ENCODE measurements around the gene C10orf88. TPM values are rescaled to one million over a fixed set of nuclear protein-coding genes. Genes with fewer than 3 reads are reported as not detected.

C10orf88 gene
- total and polyA plus RNA-seq, 8 donors = 1.7 to 17.1 (median 3.6) TPM

- Histone ChIP-seq H3K27ac (no peak overlapping the region), H3K4me1 (peaks cover 0 to 43% (median 24%) of the 10 kb centered on the region in 4 donors), H3K36me3 (peaks cover 12 to 46% (median 43%) of the 10 kb centered on the region in 4 donors), H3K27me3 (no peaks in the 10 kb centered on the region), H3K4me3 (no peak overlapping the region), H3K9me3 (no peaks in the 10 kb centered on the region)
- DNase-seq = no peak
- TF ChIP-seq EP300 (IDR thresholded peaks at IDR 0.05) = no peak
- no peak for TF ChIP-seq POLR2AphosphoS5 (IDR thresholded peaks at IDR 0.05)
- TF ChIP-seq, protein P1, sequence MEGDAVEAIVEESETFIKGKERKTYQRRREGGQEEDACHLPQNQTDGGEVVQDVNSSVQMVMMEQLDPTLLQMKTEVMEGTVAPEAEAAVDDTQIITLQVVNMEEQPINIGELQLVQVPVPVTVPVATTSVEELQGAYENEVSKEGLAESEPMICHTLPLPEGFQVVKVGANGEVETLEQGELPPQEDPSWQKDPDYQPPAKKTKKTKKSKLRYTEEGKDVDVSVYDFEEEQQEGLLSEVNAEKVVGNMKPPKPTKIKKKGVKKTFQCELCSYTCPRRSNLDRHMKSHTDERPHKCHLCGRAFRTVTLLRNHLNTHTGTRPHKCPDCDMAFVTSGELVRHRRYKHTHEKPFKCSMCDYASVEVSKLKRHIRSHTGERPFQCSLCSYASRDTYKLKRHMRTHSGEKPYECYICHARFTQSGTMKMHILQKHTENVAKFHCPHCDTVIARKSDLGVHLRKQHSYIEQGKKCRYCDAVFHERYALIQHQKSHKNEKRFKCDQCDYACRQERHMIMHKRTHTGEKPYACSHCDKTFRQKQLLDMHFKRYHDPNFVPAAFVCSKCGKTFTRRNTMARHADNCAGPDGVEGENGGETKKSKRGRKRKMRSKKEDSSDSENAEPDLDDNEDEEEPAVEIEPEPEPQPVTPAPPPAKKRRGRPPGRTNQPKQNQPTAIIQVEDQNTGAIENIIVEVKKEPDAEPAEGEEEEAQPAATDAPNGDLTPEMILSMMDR (IDR thresholded peaks at IDR 0.05) = no peak
- no peak for TF ChIP-seq POLR2A (IDR thresholded peaks at IDR 0.05)
- intact Hi-C loops (cut with DNase I; ENCODE audit: low total_unique reads) = no loop called here
- 90 to 98% (median 98%) methylated on average over 3 of the region's 3 CpGs for WGBS, 5 donors
These were observed 44.9 kb upstream of the C10orf88 start for GRCh38 chr10:122998934-122999333.

DNA sequence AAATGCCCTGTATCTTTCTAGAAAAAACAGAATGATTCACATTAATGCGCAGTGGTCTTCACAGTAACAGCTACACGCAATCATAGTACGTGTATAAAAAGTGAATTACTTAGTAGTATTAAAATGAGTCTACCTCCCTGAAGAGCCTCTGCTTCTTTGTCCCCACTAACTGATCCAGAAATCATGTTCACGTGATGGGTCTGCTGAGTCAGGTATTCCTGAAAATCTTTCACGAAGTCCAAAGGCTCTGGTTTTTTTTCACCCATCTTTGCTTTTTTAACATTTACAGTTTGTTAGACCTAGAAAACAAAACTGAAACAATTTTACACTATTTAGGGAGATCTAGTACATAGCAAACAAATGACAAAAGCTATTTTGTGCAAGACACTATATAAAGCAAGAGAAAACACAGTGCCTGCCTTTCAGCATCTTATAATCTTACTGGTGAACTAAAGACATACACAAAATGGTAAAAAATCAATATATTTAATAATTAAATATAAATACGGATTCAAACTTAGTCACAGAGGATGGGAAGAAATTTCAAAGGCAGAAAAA is 44.4 kb upstream of the C10orf88 start:
- intact Hi-C loops (cut with DNase I; ENCODE audit: low total_unique reads) = no loop called here
- Histone ChIP-seq H3K36me3 (peaks cover 16 to 51% (median 48%) of the 10 kb centered on the region in 4 donors), H3K4me3 (no peak overlapping the region), H3K27me3 (no peaks in the 10 kb centered on the region), H3K27ac (no peak overlapping the region), H3K4me1 (peaks cover 0 to 38% (median 22%) of the 10 kb centered on the region in 4 donors), H3K9me3 (no peaks in the 10 kb centered on the region)
- no peak for DNase-seq
- TF ChIP-seq, protein P1 (IDR thresholded peaks at IDR 0.05) = no peak
- TF ChIP-seq POLR2A (IDR thresholded peaks at IDR 0.05) (no peak), EP300 (IDR thresholded peaks at IDR 0.05) (no peak), POLR2AphosphoS5 (IDR thresholded peaks at IDR 0.05) (no peak)
- 85 to 92% (median 89%) methylated on average over 6 of the region's 6 CpGs for WGBS, 5 donors

DNA sequence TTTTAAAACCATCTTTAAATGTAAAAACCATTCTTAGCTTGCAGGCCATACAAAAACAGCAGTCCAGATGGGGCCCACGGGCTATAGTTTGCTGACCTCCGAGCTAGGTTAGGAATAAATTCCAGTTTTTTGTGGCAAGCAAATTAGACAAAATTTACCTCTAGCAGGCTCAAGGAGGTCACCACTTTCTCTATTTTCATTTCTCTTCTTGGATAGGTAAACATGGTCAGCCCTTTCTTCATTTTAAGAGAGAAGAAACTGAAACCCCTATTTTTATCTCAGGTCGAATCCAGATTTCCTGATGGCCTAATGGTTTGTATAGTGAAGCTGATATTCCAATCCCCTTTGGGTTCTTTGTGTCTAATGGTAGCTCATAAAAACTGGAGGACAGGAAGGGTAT is 43.8 kb upstream of the C10orf88 start:
- peaks cover 0 to 32% (median 20%) of the 10 kb centered on the region in 4 donors for H3K4me1 ChIP-seq
- 75 to 81% (median 79%) methylated on average over 3 of the region's 3 CpGs for WGBS, 5 donors
- no peak overlapping the region for H3K27ac ChIP-seq
- peaks cover 16 to 57% (median 51%) of the 10 kb centered on the region in 4 donors for H3K36me3 ChIP-seq
- no peak for TF ChIP-seq EP300 (IDR thresholded peaks at IDR 0.05)
- TF ChIP-seq POLR2AphosphoS5 (IDR thresholded peaks at IDR 0.05) = no peak
- TF ChIP-seq, protein P1 (IDR thresholded peaks at IDR 0.05) = no peak
- no peak for TF ChIP-seq POLR2A (IDR thresholded peaks at IDR 0.05)
- no peaks in the 10 kb centered on the region for H3K27me3 ChIP-seq
- intact Hi-C loops (cut with DNase I; ENCODE audit: low total_unique reads) = no loop called here
- no peak overlapping the region for H3K4me3 ChIP-seq
- no peak for DNase-seq
- no peaks in the 10 kb centered on the region for H3K9me3 ChIP-seq

DNA sequence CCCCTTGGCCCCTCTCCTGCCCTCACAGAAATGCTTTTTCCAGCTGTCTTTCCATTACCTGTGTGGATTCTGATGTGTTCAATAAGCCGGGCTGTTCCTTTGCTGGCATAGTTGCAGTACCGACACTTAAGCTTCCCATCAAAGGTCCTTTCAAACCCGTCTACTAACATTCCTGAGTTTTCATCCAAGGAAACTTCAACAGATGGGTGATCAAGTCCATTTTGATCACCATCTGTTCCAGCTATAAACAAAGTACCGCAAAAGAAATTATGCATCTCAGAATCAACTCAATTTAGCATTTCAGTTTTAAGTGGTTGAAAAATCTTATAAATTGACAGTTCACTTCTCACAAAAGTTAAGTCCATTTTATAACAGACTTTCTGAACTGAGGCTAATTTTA is 41.9 kb upstream of the C10orf88 start:
- no peak for DNase-seq
- Histone ChIP-seq H3K4me1 (peaks cover 0 to 22% (median 20%) of the 10 kb centered on the region in 4 donors), H3K36me3 (peaks cover 16 to 73% (median 61%) of the 10 kb centered on the region in 4 donors), H3K4me3 (no peak overlapping the region), H3K9me3 (no peaks in the 10 kb centered on the region), H3K27me3 (no peaks in the 10 kb centered on the region), H3K27ac (no peak overlapping the region)
- TF ChIP-seq POLR2AphosphoS5 (IDR thresholded peaks at IDR 0.05) (no peak), POLR2A (IDR thresholded peaks at IDR 0.05) (no peak), EP300 (IDR thresholded peaks at IDR 0.05) (no peak)
- TF ChIP-seq, protein P1 (IDR thresholded peaks at IDR 0.05) = no peak
- intact Hi-C loops (cut with DNase I; ENCODE audit: low total_unique reads) = no loop called here
- WGBS, 5 donors = 83 to 90% (median 89%) methylated on average over 4 of the region's 4 CpGs
